Measurements from ENCODE around the gene PLBD2.

The PLBD2 gene

DNA sequence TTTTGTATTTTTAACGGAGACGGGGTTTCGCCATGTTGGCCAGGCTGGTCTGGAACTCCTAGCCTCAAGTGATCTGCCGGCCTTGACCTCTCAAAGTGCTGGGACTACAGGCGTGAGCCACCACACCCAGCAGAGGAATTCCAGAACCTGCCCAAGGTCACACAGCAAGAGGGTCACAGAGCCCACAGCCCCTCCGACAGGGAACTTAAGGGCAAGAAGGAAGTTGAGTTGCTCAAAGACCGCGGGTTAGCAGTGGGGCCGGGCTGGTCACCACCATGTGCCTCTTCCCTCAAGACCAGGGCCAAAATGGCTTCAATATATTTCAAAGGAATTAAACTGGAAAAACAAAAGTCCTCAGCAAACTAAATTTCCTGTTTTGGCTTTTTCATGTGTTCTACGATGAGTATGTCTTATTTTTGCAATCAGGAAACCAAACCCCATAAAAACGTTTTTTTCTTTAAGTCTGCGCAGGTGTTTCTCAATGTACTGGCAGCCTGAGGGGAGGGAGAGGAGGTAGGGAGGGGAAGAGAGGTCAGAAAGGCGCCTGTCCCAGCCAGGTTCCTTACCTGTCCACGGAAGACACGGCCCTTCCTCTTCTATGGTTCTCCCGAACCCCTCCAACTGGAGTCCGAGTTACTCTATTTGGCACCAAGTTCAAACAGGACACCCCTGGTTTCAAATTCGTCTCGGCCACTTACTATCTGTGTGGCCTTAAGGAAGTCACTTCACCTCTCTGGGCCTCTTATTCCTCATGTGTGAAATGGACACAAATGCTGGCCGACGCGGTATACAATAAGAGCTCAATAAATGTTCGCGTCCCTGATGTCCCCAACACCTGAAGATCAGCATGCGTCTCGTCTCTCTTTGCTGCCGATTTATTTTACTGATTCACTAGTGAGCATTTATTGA lies 24.3 kb upstream of the PLBD2 start:
- no peak for DNase-seq (ENCODE audit: low read depth in 2 of 2)
- TF ChIP-seq, protein P1, sequence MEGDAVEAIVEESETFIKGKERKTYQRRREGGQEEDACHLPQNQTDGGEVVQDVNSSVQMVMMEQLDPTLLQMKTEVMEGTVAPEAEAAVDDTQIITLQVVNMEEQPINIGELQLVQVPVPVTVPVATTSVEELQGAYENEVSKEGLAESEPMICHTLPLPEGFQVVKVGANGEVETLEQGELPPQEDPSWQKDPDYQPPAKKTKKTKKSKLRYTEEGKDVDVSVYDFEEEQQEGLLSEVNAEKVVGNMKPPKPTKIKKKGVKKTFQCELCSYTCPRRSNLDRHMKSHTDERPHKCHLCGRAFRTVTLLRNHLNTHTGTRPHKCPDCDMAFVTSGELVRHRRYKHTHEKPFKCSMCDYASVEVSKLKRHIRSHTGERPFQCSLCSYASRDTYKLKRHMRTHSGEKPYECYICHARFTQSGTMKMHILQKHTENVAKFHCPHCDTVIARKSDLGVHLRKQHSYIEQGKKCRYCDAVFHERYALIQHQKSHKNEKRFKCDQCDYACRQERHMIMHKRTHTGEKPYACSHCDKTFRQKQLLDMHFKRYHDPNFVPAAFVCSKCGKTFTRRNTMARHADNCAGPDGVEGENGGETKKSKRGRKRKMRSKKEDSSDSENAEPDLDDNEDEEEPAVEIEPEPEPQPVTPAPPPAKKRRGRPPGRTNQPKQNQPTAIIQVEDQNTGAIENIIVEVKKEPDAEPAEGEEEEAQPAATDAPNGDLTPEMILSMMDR (IDR thresholded peaks at IDR 0.05; ENCODE audit: low read depth, low read length) = no peak

DNA sequence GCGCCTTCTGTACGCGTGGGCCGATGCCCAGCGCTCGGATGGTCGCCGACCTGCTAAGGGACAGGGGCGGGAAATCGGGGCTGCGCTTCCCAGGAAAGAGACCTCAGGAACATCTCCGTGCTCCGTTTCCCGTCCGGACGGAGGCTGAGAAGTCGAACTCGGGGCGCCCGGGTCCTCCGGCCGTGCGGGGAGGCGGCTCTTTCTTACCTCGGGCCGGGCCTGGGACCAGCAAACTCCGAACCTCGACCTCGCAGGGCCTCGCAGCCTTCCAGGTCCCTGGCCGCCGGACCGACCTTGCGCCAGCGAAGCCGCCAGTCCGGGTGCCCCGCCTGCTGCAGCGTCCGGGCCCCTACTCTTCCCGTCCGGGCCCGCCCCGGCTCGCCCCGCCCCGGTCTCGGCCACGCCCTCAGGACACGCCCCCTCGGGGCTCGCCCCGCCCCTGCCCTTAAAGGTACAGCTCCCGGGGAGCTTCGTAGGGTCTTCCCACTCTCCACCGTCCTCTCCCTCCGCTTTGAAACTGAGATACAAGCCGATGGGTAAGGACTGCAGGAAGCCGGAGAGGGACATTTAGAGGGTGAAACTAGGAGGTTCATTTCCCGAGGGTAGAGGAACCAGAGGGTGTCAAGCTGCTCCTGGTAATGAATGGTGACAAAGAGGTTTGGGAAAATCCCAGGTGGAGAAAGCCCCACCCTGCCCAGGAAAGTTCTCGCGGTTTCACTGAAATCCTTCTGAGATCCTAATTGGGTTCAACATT lies 23.4 kb upstream of the PLBD2 start, which contains the start of gene SLC8B1:
SLC8B1 (minus strand) TSS at position 324 of the 754 bp plus-strand sequence. CDS start 2,231 bp downstream, outside the sequence.
- DNase-seq (ENCODE audit: low read depth in 2 of 2) = peak; percentile 76 to 86
- peak within 1 kb of the TSS; percentile 70 to 72 for H3K4me3 ChIP-seq (replicated peaks in 1 of 2; ENCODE audit: low read depth in 2 of 2, low read length in 2 of 2)
- TF ChIP-seq, protein P1 (IDR thresholded peaks at IDR 0.05; ENCODE audit: low read depth, low read length) = no peak

More for the DNA sequence above, 24.3 kb upstream of the PLBD2 start:
- H3K4me3 ChIP-seq (replicated peaks in 1 of 2; ENCODE audit: low read depth in 2 of 2, low read length in 2 of 2) = peak overlapping the region; percentile 70 to 72

DNA sequence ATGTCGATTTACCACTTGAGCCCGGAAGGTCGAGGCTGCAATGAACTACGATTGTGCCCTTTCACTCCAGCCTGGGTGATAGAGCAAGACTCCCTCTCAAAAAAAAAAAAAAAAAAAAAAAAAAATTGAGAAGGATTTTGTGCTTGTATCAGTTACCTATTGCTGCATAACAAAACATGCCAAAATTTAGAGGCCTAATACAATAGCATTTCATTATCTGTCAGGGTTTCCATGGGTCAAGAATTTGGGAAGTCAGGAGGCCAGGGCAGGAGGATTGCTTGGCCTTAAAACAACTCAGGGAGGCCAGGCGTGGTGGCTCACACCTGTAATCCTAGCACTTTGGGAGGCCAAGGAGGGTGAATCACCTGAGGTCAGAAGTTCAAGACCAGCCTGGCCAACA lies 18.8 kb upstream of the PLBD2 start:
- DNase-seq (ENCODE audit: low read depth in 2 of 2) = no peak
- no peak overlapping the region for H3K4me3 ChIP-seq (replicated peaks in 1 of 2; ENCODE audit: low read depth in 2 of 2, low read length in 2 of 2)
- TF ChIP-seq, protein P1 (IDR thresholded peaks at IDR 0.05; ENCODE audit: low read depth, low read length) = no peak

DNA sequence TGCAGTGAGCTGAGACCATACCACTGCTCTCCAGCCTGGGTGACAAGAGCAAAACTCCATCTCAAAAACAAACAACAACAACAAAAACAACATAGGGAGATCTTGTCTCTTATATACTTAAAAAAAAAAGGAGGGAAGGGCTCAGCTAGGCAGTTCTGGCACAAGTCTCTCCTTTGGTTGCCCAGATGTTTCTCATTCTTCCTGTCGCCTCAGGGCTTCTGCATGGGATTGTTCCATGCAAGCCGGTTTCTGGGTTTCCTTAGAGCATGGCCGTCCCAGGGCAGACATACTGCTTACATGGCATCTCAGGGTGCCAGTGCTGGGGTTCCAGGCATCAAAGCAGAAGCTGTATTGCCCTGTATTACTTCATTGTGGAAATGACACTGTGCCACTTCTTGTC lies 18.3 kb upstream of the PLBD2 start:
- TF ChIP-seq, protein P1 (IDR thresholded peaks at IDR 0.05; ENCODE audit: low read depth, low read length) = no peak
- no peak overlapping the region for H3K4me3 ChIP-seq (replicated peaks in 1 of 2; ENCODE audit: low read depth in 2 of 2, low read length in 2 of 2)
- DNase-seq (ENCODE audit: low read depth in 2 of 2) = no peak

DNA sequence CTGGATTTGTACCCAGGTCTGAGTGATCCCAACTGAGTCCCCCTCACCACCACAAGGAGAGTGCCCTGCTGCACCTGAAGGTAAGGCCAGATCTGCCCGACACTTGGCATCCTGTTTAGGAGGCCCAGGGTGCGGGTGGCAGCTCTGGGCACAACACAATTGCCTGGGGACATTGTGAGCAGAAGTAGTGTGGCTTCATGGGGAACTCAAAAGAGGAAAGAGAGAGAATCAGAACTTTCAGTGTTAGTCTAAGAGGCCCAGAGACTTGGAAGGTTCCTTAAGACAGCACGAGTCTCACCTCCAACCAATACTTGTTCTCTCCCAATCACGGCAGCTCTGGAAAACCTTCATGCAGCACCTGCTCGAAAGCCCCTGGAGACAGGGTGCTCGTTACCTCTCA lies 16.9 kb upstream of the PLBD2 start:
- no peak overlapping the region for H3K4me3 ChIP-seq (replicated peaks in 1 of 2; ENCODE audit: low read depth in 2 of 2, low read length in 2 of 2)
- TF ChIP-seq, protein P1 (IDR thresholded peaks at IDR 0.05; ENCODE audit: low read depth, low read length) = no peak
- no peak for DNase-seq (ENCODE audit: low read depth in 2 of 2)

DNA sequence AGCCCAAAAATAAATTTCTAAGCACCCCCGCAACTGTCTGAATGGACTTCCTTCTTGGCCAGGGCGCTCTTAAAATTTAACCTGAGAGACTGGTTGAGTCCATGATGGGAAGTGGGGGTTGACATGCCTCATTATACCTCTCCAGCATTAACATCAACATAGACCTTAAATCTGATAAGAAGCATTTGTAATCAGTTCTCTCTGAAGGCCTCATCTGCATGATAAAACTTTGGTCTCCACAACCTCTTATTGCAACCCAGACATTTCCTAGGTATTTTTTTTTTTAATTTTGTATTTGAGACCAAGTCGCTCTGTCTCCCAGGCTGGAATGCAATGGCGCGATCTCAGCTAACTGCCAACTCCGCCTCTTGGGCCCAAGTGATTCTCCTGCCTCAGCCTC lies 13.1 kb upstream of the PLBD2 start:
- H3K4me3 ChIP-seq (replicated peaks in 1 of 2; ENCODE audit: low read depth in 2 of 2, low read length in 2 of 2) = no peak overlapping the region
- TF ChIP-seq, protein P1 (IDR thresholded peaks at IDR 0.05; ENCODE audit: low read depth, low read length) = no peak
- DNase-seq (ENCODE audit: low read depth in 2 of 2) = no peak

Measured in cardiac fibroblast (primary cell).